OCI-LY3 (cell line): ENCODE results near the gene FGG.
A peak's percentile ranks its signal among the peaks of the same experiment; 100 is the strongest.

ENCODE experiments used
- H2AFZ ChIP-seq: fragments of 200-600, 300-600 bp; shearing (Covaris generic); 2 replicates; pipeline ENCODE4 v1.6.0; 2014; ENCODE audit warnings: antibody characterized with exemption, low read depth, low read length
- H3K27ac ChIP-seq: fragments of 200-600, 300-600 bp; sonication (generic); 2 replicates; pipeline ENCODE4 v1.5.1; 2014; ENCODE audit warnings: mild to moderate bottlenecking, low read length, moderate library complexity, mixed read lengths
- H3K27me3 ChIP-seq: fragments of 200-600, 300-600 bp; sonication (generic); 2 replicates; pipeline ENCODE4 v1.6.1; 2014; ENCODE audit warnings: low read depth, low read length, mixed read lengths
- H3K36me3 ChIP-seq: fragments of 200-600, 300-600 bp; sonication (generic); replicated peaks from 2 replicates; pipeline ENCODE3; 2014; ENCODE audit warnings: low read depth, low read length, mixed read lengths
- H3K4me1 ChIP-seq: fragments of 300-600, 200-600 bp; sonication (generic); 2 replicates; pipeline ENCODE4 v1.6.1; 2014; ENCODE audit warnings: low read length, mixed read lengths
- H3K4me2 ChIP-seq: fragments of 200-600, 300-600 bp; sonication (generic); 2 replicates; pipeline ENCODE4 v1.6.1; 2014; ENCODE audit warnings: low read length, mixed read lengths
- H3K4me3 ChIP-seq: fragments of 300-600, 200-600 bp; sonication (generic); 2 replicates; pipeline ENCODE4 v1.5.1; 2014; ENCODE audit warnings: antibody characterized with exemption, mild to moderate bottlenecking, low read length, moderate library complexity
- H3K79me2 ChIP-seq: fragments of 300-600, 200-600 bp; shearing (Covaris generic); 2 replicates; pipeline ENCODE4 v1.6.1; 2014; ENCODE audit warnings: mild to moderate bottlenecking, low read length, mixed read lengths
- H3K9ac ChIP-seq: fragments of 300-600, 200-600 bp; shearing (Covaris generic); 2 replicates; pipeline ENCODE4 v1.6.0; 2014; ENCODE audit warnings: mild to moderate bottlenecking, low read length, moderate library complexity
- H3K9me3 ChIP-seq: fragments of 200-600, 300-600 bp; shearing (Covaris generic); 2 replicates; pipeline ENCODE4 v1.6.1; 2014; ENCODE audit warnings: low read length, mixed read lengths; ENCODE audit not compliant: insufficient read depth
- H4K20me1 ChIP-seq: fragments of 200-600, 300-600 bp; sonication (generic); 2 replicates; pipeline ENCODE4 v1.6.1; 2016; ENCODE audit warnings: low read length, mixed read lengths; ENCODE audit not compliant: insufficient read depth
- EZH2phosphoT487 ChIP-seq: fragments of 200-600 bp; shearing (Covaris generic); IDR thresholded peaks from 2 replicates; pipeline ENCODE4 v1.6.1; 2018; ENCODE audit warnings: antibody characterized with exemption, mixed run types, low read depth
- TF ChIP-seq, protein P1 (sequence below): fragments of 200-600, 300-600 bp; sonication (generic); IDR thresholded peaks from 2 replicates; pipeline ENCODE4 v1.5.1; 2014; ENCODE audit warnings: antibody characterized with exemption, low read length, low read depth

FGG gene

DNA sequence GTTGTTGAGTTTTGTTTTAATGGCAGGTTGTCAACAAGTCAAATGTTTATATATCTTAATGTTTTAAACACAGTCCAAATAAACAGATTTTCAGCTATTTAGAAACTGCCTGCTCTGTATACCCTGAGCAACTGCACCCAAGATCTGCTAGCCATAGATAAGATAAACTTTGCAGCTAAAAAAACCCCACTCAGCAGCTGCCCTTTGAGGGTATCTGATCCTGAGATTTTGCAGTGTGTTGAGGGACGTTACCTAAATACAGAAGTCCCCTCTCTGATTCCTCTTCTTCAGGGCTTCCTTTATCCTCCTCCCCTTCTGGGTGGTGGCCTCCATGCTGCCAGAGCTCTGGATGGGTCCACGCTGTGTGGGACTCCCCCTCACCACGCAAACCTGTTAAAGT lies 11.0 kb upstream of the FGG start:
- TF ChIP-seq, protein P1, sequence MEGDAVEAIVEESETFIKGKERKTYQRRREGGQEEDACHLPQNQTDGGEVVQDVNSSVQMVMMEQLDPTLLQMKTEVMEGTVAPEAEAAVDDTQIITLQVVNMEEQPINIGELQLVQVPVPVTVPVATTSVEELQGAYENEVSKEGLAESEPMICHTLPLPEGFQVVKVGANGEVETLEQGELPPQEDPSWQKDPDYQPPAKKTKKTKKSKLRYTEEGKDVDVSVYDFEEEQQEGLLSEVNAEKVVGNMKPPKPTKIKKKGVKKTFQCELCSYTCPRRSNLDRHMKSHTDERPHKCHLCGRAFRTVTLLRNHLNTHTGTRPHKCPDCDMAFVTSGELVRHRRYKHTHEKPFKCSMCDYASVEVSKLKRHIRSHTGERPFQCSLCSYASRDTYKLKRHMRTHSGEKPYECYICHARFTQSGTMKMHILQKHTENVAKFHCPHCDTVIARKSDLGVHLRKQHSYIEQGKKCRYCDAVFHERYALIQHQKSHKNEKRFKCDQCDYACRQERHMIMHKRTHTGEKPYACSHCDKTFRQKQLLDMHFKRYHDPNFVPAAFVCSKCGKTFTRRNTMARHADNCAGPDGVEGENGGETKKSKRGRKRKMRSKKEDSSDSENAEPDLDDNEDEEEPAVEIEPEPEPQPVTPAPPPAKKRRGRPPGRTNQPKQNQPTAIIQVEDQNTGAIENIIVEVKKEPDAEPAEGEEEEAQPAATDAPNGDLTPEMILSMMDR, result no peak
- TF ChIP-seq EZH2phosphoT487, result no peak

DNA sequence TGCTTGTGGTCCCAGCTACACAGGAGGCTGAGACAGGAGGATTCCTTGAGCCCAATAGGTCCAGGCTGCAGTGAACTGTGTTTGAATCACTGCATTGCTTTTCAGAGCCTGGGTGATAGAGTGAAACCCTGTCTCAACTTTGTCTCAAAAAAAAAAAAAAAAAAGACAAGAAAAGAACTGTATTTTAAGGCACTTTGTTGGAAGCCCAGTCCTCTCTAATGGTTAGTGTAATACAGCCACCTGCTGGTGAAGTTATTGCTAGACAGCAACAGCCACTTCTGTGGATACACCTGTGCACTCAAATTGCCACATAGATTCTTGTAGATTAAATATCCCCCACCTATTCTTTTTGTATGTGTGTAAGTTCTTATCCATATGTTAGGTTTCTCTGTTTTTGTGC lies 10.1 kb upstream of the FGG start:
- Histone ChIP-seq H3K4me2 (peak overlapping the region; percentile 37), H3K4me1 (peaks cover 8% of the 10 kb centered on the region; the same call in 1 of the 2 replicates), H2AFZ (0 out of 2 replicates have a peak overlapping the region, but pooled peaks have one; percentile 24), H3K27me3 (no peaks in the 10 kb centered on the region), H3K9ac (no peak overlapping the region), H3K4me3 (0 out of 2 replicates have a peak overlapping the region, but pooled peaks have one; percentile 7), H3K27ac (no peak overlapping the region), H3K9me3 (no peaks in the 10 kb centered on the region), H3K36me3 (no peaks in the 10 kb centered on the region), H3K79me2 (no peaks in the 10 kb centered on the region), H4K20me1 (no peaks in the 10 kb centered on the region)
- TF ChIP-seq EZH2phosphoT487, result no peak
- TF ChIP-seq, protein P1, result peak; percentile 86

More for the DNA sequence above, 11.0 kb upstream of the FGG start:
- Histone ChIP-seq H3K4me1 (peaks cover 7% of the 10 kb centered on the region; the same call in 1 of the 2 replicates), H3K4me3 (no peak overlapping the region), H4K20me1 (no peaks in the 10 kb centered on the region), H3K79me2 (no peaks in the 10 kb centered on the region), H3K27me3 (no peaks in the 10 kb centered on the region), H3K9me3 (no peaks in the 10 kb centered on the region), H3K27ac (no peak overlapping the region), H3K4me2 (no peak overlapping the region), H3K36me3 (no peaks in the 10 kb centered on the region), H2AFZ (no peak overlapping the region), H3K9ac (no peak overlapping the region)

DNA sequence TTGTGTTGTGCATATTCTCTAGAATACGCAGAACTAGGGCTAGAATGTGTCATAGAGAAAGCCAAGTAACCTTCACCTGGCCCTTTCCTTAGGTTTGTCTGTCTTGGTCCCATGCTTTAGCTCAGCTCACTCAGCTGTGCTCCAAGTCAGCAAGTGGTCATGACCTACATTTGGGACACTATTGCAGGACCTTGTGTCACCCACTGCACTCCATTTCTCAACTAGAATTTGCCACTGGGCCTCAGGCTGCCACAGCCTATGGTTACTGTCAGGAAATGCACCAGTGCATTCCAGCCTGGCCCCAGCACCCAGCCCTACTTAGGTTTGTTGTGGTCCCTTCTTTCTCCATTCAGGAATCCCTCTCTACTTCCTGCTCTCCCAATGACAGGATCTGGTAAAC lies 7.7 kb upstream of the FGG start:
- Histone ChIP-seq H3K36me3 (no peaks in the 10 kb centered on the region), H2AFZ (peak overlapping the region; percentile 45; the same call in 1 of the 2 replicates), H3K27ac (no peak overlapping the region), H3K79me2 (no peaks in the 10 kb centered on the region), H3K4me1 (peaks cover 14% of the 10 kb centered on the region; the same call in 1 of the 2 replicates), H4K20me1 (no peaks in the 10 kb centered on the region), H3K9me3 (no peaks in the 10 kb centered on the region), H3K4me3 (no peak overlapping the region), H3K27me3 (no peaks in the 10 kb centered on the region), H3K4me2 (no peak overlapping the region), H3K9ac (no peak overlapping the region)
- TF ChIP-seq, protein P1, result no peak
- TF ChIP-seq EZH2phosphoT487, result no peak

DNA sequence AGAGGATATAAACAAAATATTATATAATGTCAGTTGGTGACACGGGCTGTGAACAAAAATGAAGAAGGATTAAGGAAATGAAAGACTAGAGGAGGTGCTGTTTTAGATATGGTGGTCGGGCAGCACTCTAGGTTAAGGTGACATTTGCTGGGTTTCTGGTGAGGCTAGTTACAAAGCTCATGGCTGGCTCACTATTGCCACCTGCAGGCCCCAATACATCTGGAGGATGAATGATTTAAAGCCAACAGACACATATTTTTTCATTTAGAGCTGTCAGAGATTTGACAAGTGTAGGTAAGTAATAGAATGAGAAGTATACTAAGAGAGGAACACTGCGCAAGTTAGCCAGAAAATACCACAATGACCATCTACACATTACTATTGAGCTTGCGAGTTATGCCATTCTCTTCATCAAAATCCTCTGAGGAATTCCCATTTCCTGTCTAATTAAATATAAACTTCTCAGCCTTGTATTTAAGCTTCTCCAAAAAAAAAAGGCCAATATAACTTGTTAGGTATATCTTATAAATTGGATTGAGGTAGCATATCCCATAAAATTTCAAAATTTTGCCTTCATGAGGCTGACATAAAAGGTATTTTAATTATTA lies 6.4 kb upstream of the FGG start:
- no peak for TF ChIP-seq EZH2phosphoT487
- TF ChIP-seq, protein P1, result peak; percentile 97
- H3K4me2 ChIP-seq, result peak overlapping the region; percentile 21; the same call in 1 of the 2 replicates

More for the DNA sequence above, 6.4 kb upstream of the FGG start:
- Histone ChIP-seq H3K9me3 (no peaks in the 10 kb centered on the region), H3K27ac (no peak overlapping the region), H3K4me3 (no peak overlapping the region), H3K27me3 (no peaks in the 10 kb centered on the region), H2AFZ (no peak overlapping the region), H3K4me1 (peaks cover 14% of the 10 kb centered on the region; the same call in 1 of the 2 replicates), H3K79me2 (no peaks in the 10 kb centered on the region), H3K9ac (no peak overlapping the region), H4K20me1 (no peaks in the 10 kb centered on the region), H3K36me3 (no peaks in the 10 kb centered on the region)
